A549 (cell line): ENCODE results near the gene ZFP69. TPM values are rescaled to one million over a fixed set of nuclear protein-coding genes. Genes with fewer than 3 reads are reported as not detected.
A peak's percentile ranks its signal among the peaks of the same experiment; 100 is the strongest.

ENCODE experiments used
- BCL3 ChIP-seq: fragments of >200 bp; sonication (Bioruptor Twin); formaldehyde crosslinking; IDR thresholded peaks from 3 replicates; pipeline ENCODE4 v1.6.1; 2016
- CBX2 ChIP-seq: fragments of 200-600 bp; sonication (generic); IDR thresholded peaks from 2 replicates; pipeline ENCODE4 v1.6.1; 2016; ENCODE audit warnings: low read depth, mild to moderate bottlenecking, borderline replicate concordance
- CBX8 ChIP-seq: fragments of 200-600 bp; sonication (generic); IDR thresholded peaks from 2 replicates; pipeline ENCODE4 v1.6.1; 2016
- CEBPB ChIP-seq, 2 experiments: fragments of >200 bp in 1 of 2; sonication (Bioruptor Twin) in 1 of 2; formaldehyde crosslinking in 1 of 2; IDR thresholded peaks; 2 replicates each; pipeline ENCODE4 v1.6.1; 2012 to 2016
- CHD2 ChIP-seq: fragments of 150-350 bp; IDR thresholded peaks from 2 replicates; pipeline ENCODE4 v1.6.1; 2014; ENCODE audit warnings: low read length; ENCODE audit not compliant: partially characterized antibody
- E2F6 ChIP-seq: IDR thresholded peaks from 2 replicates; pipeline ENCODE4 v1.6.1; 2012; ENCODE audit warnings: low read depth, borderline replicate concordance
- ELK1 ChIP-seq: fragments of 150-350 bp; IDR thresholded peaks from 2 replicates; pipeline ENCODE4 v1.6.1; 2014; ENCODE audit warnings: low read depth, mild to moderate bottlenecking, low read length
- ESRRA ChIP-seq: fragments of 150-350 bp; IDR thresholded peaks from 2 replicates; pipeline ENCODE4 v1.6.1; 2014; ENCODE audit warnings: mild to moderate bottlenecking, low read length, borderline replicate concordance
- FOXS1 ChIP-seq: fragments of 250-450 bp; sonication (Bioruptor Pico); IDR thresholded peaks from 2 replicates; pipeline ENCODE4 v1.5.0; 2020; ENCODE audit warnings: mild to moderate bottlenecking, moderate library complexity
- HOXA7 ChIP-seq: fragments of 250-450 bp; sonication (Bioruptor Pico); IDR thresholded peaks from 2 replicates; pipeline ENCODE4 v1.5.0; 2020; ENCODE audit warnings: mild to moderate bottlenecking, moderate library complexity
- HOXB13 ChIP-seq: fragments of 250-450 bp; sonication (Bioruptor Pico); IDR thresholded peaks from 2 replicates; pipeline ENCODE4 v1.5.0; 2020; ENCODE audit warnings: low read depth, mild to moderate bottlenecking, moderate library complexity
- HOXB5 ChIP-seq: fragments of 250-450 bp; sonication (Bioruptor Pico); IDR thresholded peaks from 2 replicates; pipeline ENCODE4 v1.5.0; 2020; ENCODE audit warnings: mild to moderate bottlenecking, moderate library complexity
- JUN ChIP-seq, 2 experiments: fragments of >200 bp; sonication (Bioruptor Twin); formaldehyde crosslinking; IDR thresholded peaks; 2 replicates in 1 of 2; 3 replicates in 1 of 2; pipeline ENCODE4 v1.6.1; 2016 to 2017
- JUNB ChIP-seq: fragments of >200 bp; sonication (Bioruptor Twin); formaldehyde crosslinking; IDR thresholded peaks from 2 replicates; pipeline ENCODE4 v1.6.1; 2016
- MAFK ChIP-seq: fragments of 450-650 bp; IDR thresholded peaks from 2 replicates; pipeline ENCODE4 v1.6.1; 2014; ENCODE audit not compliant: partially characterized antibody
- MAX ChIP-seq: IDR thresholded peaks from 2 replicates; pipeline ENCODE4 v1.6.1; 2012
- MYC ChIP-seq: IDR thresholded peaks from 2 replicates; pipeline ENCODE4 v1.6.1; 2012; ENCODE audit warnings: mild to moderate bottlenecking, inconsistent platforms, low read length, improper control_type of control experiment, borderline replicate concordance
- POLR2AphosphoS2 ChIP-seq: conservative IDR thresholded peaks from 2 replicates; pipeline ENCODE4 v1.6.1; 2012; ENCODE audit warnings: low read length, improper control_type of control experiment, inconsistent platforms
- RAD21 ChIP-seq, 2 experiments: fragments of >200 bp in 1 of 2; sonication (Bioruptor Twin) in 1 of 2; formaldehyde crosslinking in 1 of 2; IDR thresholded peaks in 1 of 2; conservative IDR thresholded peaks in 1 of 2; 2 replicates in 1 of 2; 3 replicates in 1 of 2; pipeline ENCODE4 v1.6.1; 2012 to 2018; ENCODE audit warnings: inconsistent platforms in 1 of 2
- RARB ChIP-seq: fragments of 250-450 bp; sonication (Bioruptor Pico); IDR thresholded peaks from 2 replicates; pipeline ENCODE4 v1.8.0; 2021; ENCODE audit warnings: mild to moderate bottlenecking, moderate library complexity
- RCOR1 ChIP-seq: fragments of 150-350 bp; IDR thresholded peaks from 2 replicates; pipeline ENCODE4 v1.6.1; 2014; ENCODE audit warnings: antibody characterized with exemption, low read length, low read depth
- REST ChIP-seq: fragments of 200-600 bp; sonication (generic); IDR thresholded peaks from 2 replicates; pipeline ENCODE4 v1.6.1; 2016; ENCODE audit warnings: antibody characterized with exemption, mild to moderate bottlenecking, moderate library complexity
- SREBF2 ChIP-seq: fragments of 450-650 bp; IDR thresholded peaks from 2 replicates; pipeline ENCODE4 v1.6.1; 2014; ENCODE audit warnings: mild to moderate bottlenecking, moderate library complexity
- polyA plus RNA-seq, 4 experiments: library from polyadenylated mRNA; depleted of rRNA in 3 of 4; stranded (reverse); fragments of >200 nt; fragmentation: RNase III in 1 of 4; extraction: RNeasy Plus Mini Kit Qiagen cat#74134 plus additional on column Dnase treatment in 1 of 4; gene quantifications; 2 replicates in 3 of 4; 3 replicates in 1 of 4; pipeline ENCODE4 v1.2.3, GENCODE V29; 2011 to 2017

ZFP69 gene
- polyA plus RNA-seq, 2 of the 4 experiments (the other 2 are of a cell fraction): not detected

GRCh38 chr1:40508375-40509341 is 31.6 kb downstream of the ZFP69 start, which contains the start of gene EXO5 (continued):
- TF ChIP-seq ELK1 (no peak), CEBPB (IDR thresholded peaks at IDR 0.05) (no peak), HOXA7 (no peak), FOXS1 (CRISPR knock-in tag) (no peak), RAD21 (conservative IDR thresholded peaks at IDR 0.05 in 1 of 2, IDR thresholded peaks at IDR 0.05 in 1 of 2) (no peak), MAFK (no peak), HOXB13 (CRISPR knock-in tag) (no peak), REST (0 out of 2 replicates have a peak, but pooled peaks have one; percentile 28), JUNB (no peak), CHD2 (peak; percentile 49), CBX8 (no peak), BCL3 (0 out of 3 replicates have a peak, but pooled peaks have one; percentile 40), RCOR1 (no peak), HOXB5 (0 out of 2 replicates have a peak, but pooled peaks have one; percentile 23), MAX (peak; percentile 93), E2F6 (peak; percentile 95), RARB (CRISPR knock-in tag) (no peak), MYC (no peak), POLR2AphosphoS2 (no peak), ESRRA (no peak), SREBF2 (no peak), JUN (IDR thresholded peaks at IDR 0.05) (peak in 1 of 2 experiments; percentile 50; a peak in 1 of 5 replicates), CBX2 (no peak)
- TF ChIP-seq, all 56 proteins: peak for 9
